OCI-LY3 (cell line): ENCODE data around the gene SND1.

Source experiments
- H2AFZ ChIP-seq: fragments of 200-600, 300-600 bp; shearing (Covaris generic); 2 replicates; pipeline ENCODE4 v1.6.0; 2014; ENCODE audit warnings: antibody characterized with exemption, low read depth, low read length
- H3K27ac ChIP-seq: fragments of 200-600, 300-600 bp; sonication (generic); 2 replicates; pipeline ENCODE4 v1.5.1; 2014; ENCODE audit warnings: mild to moderate bottlenecking, low read length, moderate library complexity, mixed read lengths
- H3K27me3 ChIP-seq: fragments of 200-600, 300-600 bp; sonication (generic); 2 replicates; pipeline ENCODE4 v1.6.1; 2014; ENCODE audit warnings: low read depth, low read length, mixed read lengths
- H3K36me3 ChIP-seq: fragments of 200-600, 300-600 bp; sonication (generic); replicated peaks from 2 replicates; pipeline ENCODE3; 2014; ENCODE audit warnings: low read depth, low read length, mixed read lengths
- H3K4me1 ChIP-seq: fragments of 300-600, 200-600 bp; sonication (generic); 2 replicates; pipeline ENCODE4 v1.6.1; 2014; ENCODE audit warnings: low read length, mixed read lengths
- H3K4me2 ChIP-seq: fragments of 200-600, 300-600 bp; sonication (generic); 2 replicates; pipeline ENCODE4 v1.6.1; 2014; ENCODE audit warnings: low read length, mixed read lengths
- H3K4me3 ChIP-seq: fragments of 300-600, 200-600 bp; sonication (generic); 2 replicates; pipeline ENCODE4 v1.5.1; 2014; ENCODE audit warnings: antibody characterized with exemption, mild to moderate bottlenecking, low read length, moderate library complexity
- H3K79me2 ChIP-seq: fragments of 300-600, 200-600 bp; shearing (Covaris generic); 2 replicates; pipeline ENCODE4 v1.6.1; 2014; ENCODE audit warnings: mild to moderate bottlenecking, low read length, mixed read lengths
- H3K9ac ChIP-seq: fragments of 300-600, 200-600 bp; shearing (Covaris generic); 2 replicates; pipeline ENCODE4 v1.6.0; 2014; ENCODE audit warnings: mild to moderate bottlenecking, low read length, moderate library complexity
- H3K9me3 ChIP-seq: fragments of 200-600, 300-600 bp; shearing (Covaris generic); 2 replicates; pipeline ENCODE4 v1.6.1; 2014; ENCODE audit warnings: low read length, mixed read lengths; ENCODE audit not compliant: insufficient read depth
- H4K20me1 ChIP-seq: fragments of 200-600, 300-600 bp; sonication (generic); 2 replicates; pipeline ENCODE4 v1.6.1; 2016; ENCODE audit warnings: low read length, mixed read lengths; ENCODE audit not compliant: insufficient read depth
- EZH2phosphoT487 ChIP-seq: fragments of 200-600 bp; shearing (Covaris generic); IDR thresholded peaks from 2 replicates; pipeline ENCODE4 v1.6.1; 2018; ENCODE audit warnings: antibody characterized with exemption, mixed run types, low read depth
- TF ChIP-seq, protein P1 (sequence below): fragments of 200-600, 300-600 bp; sonication (generic); IDR thresholded peaks from 2 replicates; pipeline ENCODE4 v1.5.1; 2014; ENCODE audit warnings: antibody characterized with exemption, low read length, low read depth

SND1 gene

DNA sequence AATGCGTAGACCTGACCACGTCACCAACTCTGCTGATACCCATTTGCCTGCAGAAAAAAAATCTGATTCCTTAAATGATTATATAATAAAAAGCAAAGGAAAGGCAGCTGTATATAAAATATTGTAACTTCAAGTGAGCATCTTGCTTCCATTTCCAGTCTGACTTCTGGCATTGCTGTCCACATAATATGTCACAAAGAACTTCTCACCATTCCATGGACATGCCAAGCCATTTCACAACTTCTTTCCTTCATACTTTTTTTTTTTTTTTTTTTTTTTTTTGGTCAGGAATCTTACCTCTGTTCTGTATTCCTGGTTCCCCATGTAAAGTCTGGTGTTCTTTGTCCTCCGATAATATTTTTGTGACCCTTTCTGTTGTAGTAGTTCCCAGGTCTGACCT lies 165.5 kb downstream of the SND1 start:
- peaks cover 34% of the 10 kb centered on the region for H3K4me1 ChIP-seq
- peaks cover 94% of the 10 kb centered on the region for H3K79me2 ChIP-seq

DNA sequence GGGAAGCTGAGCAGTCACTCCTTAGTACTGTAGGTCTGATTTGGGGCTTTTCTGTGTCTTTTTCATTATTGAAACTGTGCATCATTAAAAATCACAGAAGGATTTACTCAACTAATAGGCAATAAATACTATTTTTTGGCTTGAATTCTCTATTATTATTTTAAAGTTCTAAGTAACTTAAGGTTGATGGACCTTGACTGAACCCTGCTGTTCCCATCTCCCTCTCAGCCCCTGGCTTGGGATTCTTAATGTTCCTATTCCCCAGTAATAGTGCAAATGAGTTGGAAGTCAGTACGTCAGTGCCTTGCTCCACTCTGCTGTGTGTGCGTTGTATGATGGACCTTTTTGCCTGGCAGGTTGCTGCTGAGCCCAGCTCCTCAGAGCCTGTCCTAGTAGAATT lies 166.3 kb downstream of the SND1 start:
- peaks cover 42% of the 10 kb centered on the region for H3K4me1 ChIP-seq
- peaks cover 94% of the 10 kb centered on the region for H3K79me2 ChIP-seq
- peaks cover 88% of the 10 kb centered on the region for H4K20me1 ChIP-seq
- no peak overlapping the region for H3K27ac ChIP-seq
- H2AFZ ChIP-seq, result no peak overlapping the region
- H3K9me3 ChIP-seq, result no peaks in the 10 kb centered on the region
- H3K27me3 ChIP-seq, result no peaks in the 10 kb centered on the region
- H3K9ac ChIP-seq, result no peak overlapping the region
- no peak overlapping the region for H3K4me3 ChIP-seq
- no peak overlapping the region for H3K4me2 ChIP-seq
- peaks cover 8% of the 10 kb centered on the region for H3K36me3 ChIP-seq
- TF ChIP-seq EZH2phosphoT487, result no peak
- TF ChIP-seq, protein P1, sequence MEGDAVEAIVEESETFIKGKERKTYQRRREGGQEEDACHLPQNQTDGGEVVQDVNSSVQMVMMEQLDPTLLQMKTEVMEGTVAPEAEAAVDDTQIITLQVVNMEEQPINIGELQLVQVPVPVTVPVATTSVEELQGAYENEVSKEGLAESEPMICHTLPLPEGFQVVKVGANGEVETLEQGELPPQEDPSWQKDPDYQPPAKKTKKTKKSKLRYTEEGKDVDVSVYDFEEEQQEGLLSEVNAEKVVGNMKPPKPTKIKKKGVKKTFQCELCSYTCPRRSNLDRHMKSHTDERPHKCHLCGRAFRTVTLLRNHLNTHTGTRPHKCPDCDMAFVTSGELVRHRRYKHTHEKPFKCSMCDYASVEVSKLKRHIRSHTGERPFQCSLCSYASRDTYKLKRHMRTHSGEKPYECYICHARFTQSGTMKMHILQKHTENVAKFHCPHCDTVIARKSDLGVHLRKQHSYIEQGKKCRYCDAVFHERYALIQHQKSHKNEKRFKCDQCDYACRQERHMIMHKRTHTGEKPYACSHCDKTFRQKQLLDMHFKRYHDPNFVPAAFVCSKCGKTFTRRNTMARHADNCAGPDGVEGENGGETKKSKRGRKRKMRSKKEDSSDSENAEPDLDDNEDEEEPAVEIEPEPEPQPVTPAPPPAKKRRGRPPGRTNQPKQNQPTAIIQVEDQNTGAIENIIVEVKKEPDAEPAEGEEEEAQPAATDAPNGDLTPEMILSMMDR, result no peak

More for the DNA sequence above, 165.5 kb downstream of the SND1 start:
- Histone ChIP-seq H3K36me3 (peaks cover 10% of the 10 kb centered on the region), H3K27ac (no peak overlapping the region), H3K4me2 (no peak overlapping the region), H3K27me3 (no peaks in the 10 kb centered on the region), H2AFZ (no peak overlapping the region), H3K4me3 (no peak overlapping the region), H4K20me1 (peaks cover 89% of the 10 kb centered on the region), H3K9ac (no peak overlapping the region), H3K9me3 (no peaks in the 10 kb centered on the region)
- TF ChIP-seq EZH2phosphoT487, result no peak
- TF ChIP-seq, protein P1, result no peak

DNA sequence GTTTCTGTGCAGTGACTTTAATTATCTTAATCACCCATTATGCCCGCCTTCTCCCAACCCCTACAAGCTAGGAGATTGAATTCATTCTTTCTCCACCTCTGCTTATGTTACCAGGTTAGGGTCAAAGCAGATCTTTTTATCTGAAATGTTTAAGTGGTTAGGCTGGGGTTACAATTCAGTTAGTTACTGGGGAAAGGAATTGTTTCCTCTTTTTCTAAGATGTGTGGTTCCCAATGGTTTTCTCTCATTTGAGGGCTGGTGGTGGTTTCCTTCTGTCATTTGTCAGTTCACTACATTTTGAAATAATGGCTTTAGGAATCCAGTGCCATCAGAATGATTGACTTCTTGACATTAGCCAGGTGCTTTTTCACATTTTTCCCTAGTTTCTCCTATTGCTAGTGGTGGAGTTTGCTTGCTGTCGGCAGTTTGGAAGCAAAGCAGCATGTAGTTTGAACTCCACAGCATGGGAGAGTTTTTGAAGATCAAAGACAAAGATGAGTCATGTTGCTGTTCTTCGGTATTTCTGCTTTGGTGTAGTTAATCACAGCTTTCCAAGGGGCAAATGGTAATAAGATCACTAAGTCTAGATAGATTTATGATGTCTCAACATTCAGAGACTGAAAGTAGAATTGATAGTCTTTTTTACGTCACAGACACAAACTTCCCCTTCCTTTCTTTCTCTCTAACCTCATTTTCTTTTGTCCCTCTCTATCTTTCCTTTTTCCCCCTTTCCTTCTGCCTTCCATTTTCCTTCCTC lies 168.2 kb downstream of the SND1 start:
- TF ChIP-seq EZH2phosphoT487, result no peak
- TF ChIP-seq, protein P1, result no peak
- no peak overlapping the region for H3K9ac ChIP-seq
- H3K36me3 ChIP-seq, result peaks cover 6% of the 10 kb centered on the region
- peaks cover 76% of the 10 kb centered on the region for H4K20me1 ChIP-seq
- H3K4me3 ChIP-seq, result peak overlapping the region; percentile 13; the same call in 1 of the 2 replicates
- H3K4me2 ChIP-seq, result peak overlapping the region; percentile 53
- peaks cover 86% of the 10 kb centered on the region for H3K79me2 ChIP-seq
- peaks cover 42% of the 10 kb centered on the region for H3K4me1 ChIP-seq
- H3K27me3 ChIP-seq, result no peaks in the 10 kb centered on the region
- peak overlapping the region; percentile 38 for H3K27ac ChIP-seq
- no peak overlapping the region for H2AFZ ChIP-seq
- H3K9me3 ChIP-seq, result no peaks in the 10 kb centered on the region

DNA sequence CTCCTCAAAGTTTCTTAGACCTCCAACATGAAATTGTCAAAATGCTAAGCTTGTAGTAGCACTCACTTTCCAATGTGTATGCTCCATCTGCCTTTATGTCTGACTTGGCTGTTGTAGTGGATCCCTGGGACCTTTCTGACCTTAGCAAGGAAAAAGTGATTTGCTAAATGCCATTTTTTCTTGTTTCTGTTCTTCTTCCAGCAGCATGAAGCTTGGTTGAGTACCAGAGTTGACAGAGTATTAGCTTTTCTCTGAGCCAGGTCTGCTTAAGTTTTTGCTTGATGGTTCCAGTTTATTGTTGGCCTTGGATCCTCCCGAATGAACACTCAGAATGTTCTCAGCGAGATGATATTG lies 168.7 kb downstream of the SND1 start:
- Histone ChIP-seq H4K20me1 (peaks cover 70% of the 10 kb centered on the region), H3K4me1 (peaks cover 42% of the 10 kb centered on the region), H3K9me3 (no peaks in the 10 kb centered on the region), H3K9ac (no peak overlapping the region), H3K27me3 (no peaks in the 10 kb centered on the region), H3K4me2 (peak overlapping the region; percentile 53), H3K36me3 (peaks cover 6% of the 10 kb centered on the region), H3K27ac (peak overlapping the region; percentile 38), H2AFZ (no peak overlapping the region), H3K4me3 (no peak overlapping the region), H3K79me2 (peaks cover 80% of the 10 kb centered on the region)
- TF ChIP-seq, protein P1, result no peak
- TF ChIP-seq EZH2phosphoT487, result no peak
